ENCODE results near the gene PTPN20. TPM values are rescaled to one million over a fixed set of nuclear protein-coding genes. Genes with fewer than 3 reads are reported as not detected.

The PTPN20 gene
- total RNA-seq, 3 donors from 2014 or later, result 0.64 to 14.8 (median 5.6) TPM

DNA sequence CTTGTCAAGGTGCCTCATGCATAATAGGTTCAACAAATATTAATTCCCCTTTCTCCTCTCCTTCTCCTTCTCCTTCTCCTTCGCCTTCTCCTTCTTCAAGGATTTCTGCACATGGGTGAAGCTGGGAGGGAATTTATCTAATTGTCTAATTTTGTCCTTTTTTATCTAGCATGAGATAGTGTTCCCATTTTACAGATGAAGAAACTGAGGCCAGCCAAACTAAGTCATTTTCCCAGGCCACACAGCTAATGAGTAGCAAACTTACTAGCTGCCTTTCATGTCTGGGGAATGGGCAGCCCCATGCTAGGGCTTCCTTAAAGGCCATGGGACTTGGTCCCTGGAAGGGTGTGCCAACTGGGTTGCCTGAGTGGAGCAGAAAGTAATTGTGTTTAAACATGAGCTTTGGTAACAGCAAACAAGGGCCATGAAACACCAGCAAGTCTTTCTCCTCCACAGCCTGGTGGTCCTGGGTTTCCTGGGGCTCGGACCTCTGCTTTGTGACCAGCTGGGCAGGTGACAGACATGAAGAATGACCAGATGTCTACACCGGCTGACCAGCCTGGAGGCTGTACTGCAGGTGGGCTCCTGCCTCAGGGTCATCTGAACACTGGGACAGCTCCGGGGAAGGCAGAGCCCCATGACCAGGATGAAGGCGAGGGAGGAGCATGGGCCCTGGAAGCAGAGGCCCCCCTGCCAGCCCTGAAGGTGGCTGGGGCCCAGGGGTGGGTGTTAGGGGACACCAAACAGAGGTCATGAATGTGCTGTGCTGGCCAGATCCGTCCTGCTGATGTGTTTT lies 138.0 kb downstream of the PTPN20 start:
- Histone ChIP-seq H3K27ac (no peak overlapping the region), H3K4me1 (no peaks in the 10 kb centered on the region), H3K36me3 (no peaks in the 10 kb centered on the region), H3K4me3 (no peak overlapping the region), H3K9me3 (no peaks in the 10 kb centered on the region), H3K27me3 (no peaks in the 10 kb centered on the region)
- no peak for DNase-seq (ENCODE audit: low spot score in 2 of 2)
- intact Hi-C loops (cut with DNase I; ENCODE audit: low total_unique reads), result no loop called here
- TF ChIP-seq POLR2A (IDR thresholded peaks at IDR 0.05), result no peak
- TF ChIP-seq POLR2AphosphoS5 (IDR thresholded peaks at IDR 0.05), result no peak
- TF ChIP-seq, protein P1, sequence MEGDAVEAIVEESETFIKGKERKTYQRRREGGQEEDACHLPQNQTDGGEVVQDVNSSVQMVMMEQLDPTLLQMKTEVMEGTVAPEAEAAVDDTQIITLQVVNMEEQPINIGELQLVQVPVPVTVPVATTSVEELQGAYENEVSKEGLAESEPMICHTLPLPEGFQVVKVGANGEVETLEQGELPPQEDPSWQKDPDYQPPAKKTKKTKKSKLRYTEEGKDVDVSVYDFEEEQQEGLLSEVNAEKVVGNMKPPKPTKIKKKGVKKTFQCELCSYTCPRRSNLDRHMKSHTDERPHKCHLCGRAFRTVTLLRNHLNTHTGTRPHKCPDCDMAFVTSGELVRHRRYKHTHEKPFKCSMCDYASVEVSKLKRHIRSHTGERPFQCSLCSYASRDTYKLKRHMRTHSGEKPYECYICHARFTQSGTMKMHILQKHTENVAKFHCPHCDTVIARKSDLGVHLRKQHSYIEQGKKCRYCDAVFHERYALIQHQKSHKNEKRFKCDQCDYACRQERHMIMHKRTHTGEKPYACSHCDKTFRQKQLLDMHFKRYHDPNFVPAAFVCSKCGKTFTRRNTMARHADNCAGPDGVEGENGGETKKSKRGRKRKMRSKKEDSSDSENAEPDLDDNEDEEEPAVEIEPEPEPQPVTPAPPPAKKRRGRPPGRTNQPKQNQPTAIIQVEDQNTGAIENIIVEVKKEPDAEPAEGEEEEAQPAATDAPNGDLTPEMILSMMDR (IDR thresholded peaks at IDR 0.05), result no peak

GRCh38 chr10:47049906-47050305 lies 138.7 kb downstream of the PTPN20 start:
- H3K27ac ChIP-seq, result no peak overlapping the region
- intact Hi-C loops (cut with DNase I; ENCODE audit: low total_unique reads), result no loop called here
- no peak for DNase-seq (ENCODE audit: low spot score in 2 of 2)

DNA sequence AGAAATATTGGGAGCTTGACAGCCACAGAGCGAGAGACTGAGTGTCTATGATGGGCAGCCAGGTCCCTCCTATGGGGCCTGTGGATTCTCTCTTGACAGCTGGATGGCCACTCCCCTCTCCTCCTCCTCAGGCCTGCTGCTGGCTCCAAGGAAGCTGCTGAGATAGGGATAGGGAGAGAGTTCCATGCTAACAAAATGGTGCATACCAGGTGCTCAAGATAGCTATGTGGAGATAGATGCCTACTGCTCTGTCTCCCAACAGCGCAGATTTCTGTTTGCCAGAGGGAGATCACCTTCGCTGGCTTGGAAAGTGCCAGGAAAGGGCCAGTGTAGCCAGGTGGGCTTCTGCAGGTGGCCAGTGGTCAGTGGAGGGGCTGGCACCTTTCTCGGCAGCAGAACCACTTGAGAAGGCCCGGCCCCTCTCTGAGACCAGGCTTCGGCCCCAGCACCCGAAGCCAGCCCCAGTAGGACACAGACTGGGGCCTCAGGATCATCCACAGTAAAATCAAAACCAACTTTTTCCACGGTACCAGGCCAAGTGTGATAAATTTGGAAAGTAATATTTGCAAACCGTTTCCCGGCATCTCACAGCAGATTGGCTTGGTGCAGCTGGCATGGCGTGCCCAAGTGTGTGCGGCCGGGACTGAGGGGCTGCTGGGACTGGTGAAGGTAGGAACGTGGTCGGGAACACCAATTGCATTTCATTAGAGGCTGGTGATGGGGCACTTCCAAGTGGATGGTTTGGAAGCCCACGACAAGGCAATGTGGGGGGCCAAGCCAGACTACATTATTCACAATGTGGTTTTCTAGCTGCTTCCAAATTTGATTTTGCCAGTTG lies 139.6 kb downstream of the PTPN20 start:
- H3K36me3 ChIP-seq, result no peaks in the 10 kb centered on the region
- H3K27me3 ChIP-seq, result no peaks in the 10 kb centered on the region
- no peaks in the 10 kb centered on the region for H3K9me3 ChIP-seq
- DNase-seq (ENCODE audit: low spot score in 2 of 2), result no peak
- intact Hi-C loops (cut with DNase I; ENCODE audit: low total_unique reads), result no loop called here
- H3K4me3 ChIP-seq, result no peak overlapping the region
- H3K27ac ChIP-seq, result no peak overlapping the region
- H3K4me1 ChIP-seq, result no peaks in the 10 kb centered on the region
- TF ChIP-seq POLR2AphosphoS5 (IDR thresholded peaks at IDR 0.05) (no peak), POLR2A (IDR thresholded peaks at IDR 0.05) (no peak)
- TF ChIP-seq, protein P1 (IDR thresholded peaks at IDR 0.05), result no peak

More at GRCh38 chr10:47049906-47050305, 138.7 kb downstream of the PTPN20 start:
- Histone ChIP-seq H3K36me3 (no peaks in the 10 kb centered on the region), H3K4me1 (no peaks in the 10 kb centered on the region), H3K9me3 (no peaks in the 10 kb centered on the region), H3K27me3 (no peaks in the 10 kb centered on the region), H3K4me3 (no peak overlapping the region)
- TF ChIP-seq, protein P1 (IDR thresholded peaks at IDR 0.05), result no peak
- TF ChIP-seq POLR2A (IDR thresholded peaks at IDR 0.05) (no peak), POLR2AphosphoS5 (IDR thresholded peaks at IDR 0.05) (no peak)

GRCh38 chr10:47051741-47052238 lies 140.6 kb downstream of the PTPN20 start:
- TF ChIP-seq POLR2AphosphoS5 (IDR thresholded peaks at IDR 0.05) (no peak), POLR2A (IDR thresholded peaks at IDR 0.05) (no peak)
- TF ChIP-seq, protein P1 (IDR thresholded peaks at IDR 0.05), result no peak
- no peaks in the 10 kb centered on the region for H3K9me3 ChIP-seq
- no peak overlapping the region for H3K4me3 ChIP-seq
- no peak for DNase-seq (ENCODE audit: low spot score in 2 of 2)
- intact Hi-C loops (cut with DNase I; ENCODE audit: low total_unique reads), result no loop called here
- H3K4me1 ChIP-seq, result no peaks in the 10 kb centered on the region
- H3K36me3 ChIP-seq, result no peaks in the 10 kb centered on the region
- H3K27me3 ChIP-seq, result no peaks in the 10 kb centered on the region
- no peak overlapping the region for H3K27ac ChIP-seq
